Measurements from ENCODE around the gene HOMEZ. TPM values are rescaled to one million over a fixed set of nuclear protein-coding genes. Genes with fewer than 3 reads are reported as not detected.

The HOMEZ gene
- total and polyA plus RNA-seq, 2 donors (not counting 3 experiments of a cell fraction or from before 2014, with no cell fraction given): 11.3 to 16.8 TPM

DNA sequence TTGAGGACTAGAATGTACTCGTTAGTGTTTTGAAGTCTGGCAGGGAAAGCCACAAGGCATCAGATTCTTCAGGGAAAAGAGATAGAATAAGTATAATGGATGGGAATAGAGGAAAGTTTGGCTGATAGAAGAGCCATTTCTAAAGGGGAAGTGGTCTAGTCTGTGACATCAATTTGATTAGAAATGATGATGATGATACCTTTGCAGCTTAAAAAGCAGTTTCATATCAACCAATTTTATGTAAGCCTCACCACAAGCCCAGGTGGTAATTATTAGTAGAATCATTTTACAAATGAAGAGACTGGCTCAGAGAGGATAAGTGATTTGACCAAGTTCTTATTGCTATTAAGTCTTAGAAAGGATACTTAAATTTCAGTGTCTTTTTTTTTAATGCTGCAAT lies 45.3 kb downstream of the HOMEZ start:
- no peaks in the 10 kb centered on the region for H3K79me2 ChIP-seq (ENCODE audit: control insufficient read depth, insufficient read depth, low read length)
- CTCF ChIA-PET: interaction anchor here (1.3 kb wide), 1 partner anchor 120 kb away, joined by 4 read pairs; no protein-coding TSS in a partner anchor
- no peaks in the 10 kb centered on the region for H3K9me3 ChIP-seq (replicated peaks; ENCODE audit: control insufficient read depth, insufficient read depth, low read length)
- intact Hi-C loops (cut with micrococcal nuclease) (no loop called here), dilution Hi-C loops (cut with MboI; ENCODE audit: extremely low pct_ligation_motif_present, low sequenced_read_pairs) (no loop called here)
- H4K20me1 ChIP-seq (replicated peaks; ENCODE audit: control insufficient read depth, extremely low read depth, insufficient read depth, low read length): no peaks in the 10 kb centered on the region
- no peak overlapping the region for H3K9ac ChIP-seq (replicated peaks; ENCODE audit: extremely low read depth, insufficient read depth, low read length)
- DNase-seq (ENCODE audit: low read depth, low spot score) (no peak), FAIRE-seq (no peak)
- TF ChIP-seq, protein P1, sequence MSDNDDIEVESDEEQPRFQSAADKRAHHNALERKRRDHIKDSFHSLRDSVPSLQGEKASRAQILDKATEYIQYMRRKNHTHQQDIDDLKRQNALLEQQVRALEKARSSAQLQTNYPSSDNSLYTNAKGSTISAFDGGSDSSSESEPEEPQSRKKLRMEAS (IDR thresholded peaks at IDR 0.05; ENCODE audit: insufficient read depth, insufficient read length): no peak
- TF ChIP-seq JUN (IDR thresholded peaks at IDR 0.05; ENCODE audit: borderline replicate concordance, insufficient read depth, insufficient read length, low read depth) (no peak), MYC (IDR thresholded peaks at IDR 0.05; ENCODE audit: low read depth, low read length) (no peak), POLR2AphosphoS5 (IDR thresholded peaks at IDR 0.05; ENCODE audit: insufficient read depth, low read depth, low read length) (no peak), FOS (IDR thresholded peaks at IDR 0.05; ENCODE audit: borderline replicate concordance, insufficient read depth, low read length) (no peak), POLR2A (IDR thresholded peaks at IDR 0.05; ENCODE audit: low read depth, low read length) (no peak), GATA2 (IDR thresholded peaks at IDR 0.05; ENCODE audit: insufficient read depth, insufficient read length, low read depth, low read length) (no peak), EZH2 (IDR thresholded peaks at IDR 0.05; ENCODE audit: borderline replicate concordance, low read depth, low read length, severe bottlenecking) (no peak)
- TF ChIP-seq, protein P2, sequence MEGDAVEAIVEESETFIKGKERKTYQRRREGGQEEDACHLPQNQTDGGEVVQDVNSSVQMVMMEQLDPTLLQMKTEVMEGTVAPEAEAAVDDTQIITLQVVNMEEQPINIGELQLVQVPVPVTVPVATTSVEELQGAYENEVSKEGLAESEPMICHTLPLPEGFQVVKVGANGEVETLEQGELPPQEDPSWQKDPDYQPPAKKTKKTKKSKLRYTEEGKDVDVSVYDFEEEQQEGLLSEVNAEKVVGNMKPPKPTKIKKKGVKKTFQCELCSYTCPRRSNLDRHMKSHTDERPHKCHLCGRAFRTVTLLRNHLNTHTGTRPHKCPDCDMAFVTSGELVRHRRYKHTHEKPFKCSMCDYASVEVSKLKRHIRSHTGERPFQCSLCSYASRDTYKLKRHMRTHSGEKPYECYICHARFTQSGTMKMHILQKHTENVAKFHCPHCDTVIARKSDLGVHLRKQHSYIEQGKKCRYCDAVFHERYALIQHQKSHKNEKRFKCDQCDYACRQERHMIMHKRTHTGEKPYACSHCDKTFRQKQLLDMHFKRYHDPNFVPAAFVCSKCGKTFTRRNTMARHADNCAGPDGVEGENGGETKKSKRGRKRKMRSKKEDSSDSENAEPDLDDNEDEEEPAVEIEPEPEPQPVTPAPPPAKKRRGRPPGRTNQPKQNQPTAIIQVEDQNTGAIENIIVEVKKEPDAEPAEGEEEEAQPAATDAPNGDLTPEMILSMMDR (IDR thresholded peaks at IDR 0.05; ENCODE audit: extremely low read depth in 1 of 2, insufficient read depth in 1 of 2, low read depth in 1 of 2, low read length in 2 of 2): no peak
- no peak overlapping the region for H3K4me2 ChIP-seq (ENCODE audit: insufficient read depth, low read length)
- peaks cover 5% of the 10 kb centered on the region for H3K4me1 ChIP-seq (ENCODE audit: control insufficient read depth, extremely low read depth, insufficient read depth, low read length)
- no peak overlapping the region for H2AFZ ChIP-seq (ENCODE audit: low read depth, low read length)
- no TSS peak for BruUV-seq (replicated peaks)
- H3K27me3 ChIP-seq (ENCODE audit: control insufficient read depth in 2 of 2, insufficient read depth in 2 of 2, low read length in 2 of 2): peaks cover 8 to 10% of the 10 kb centered on the region in 2 experiments
- POLR2A ChIA-PET: no interaction called here
- H3K4me3 ChIP-seq (replicated peaks in 1 of 3; ENCODE audit: insufficient read depth in 1 of 3, low read depth in 1 of 3, low read length in 3 of 3): no peak overlapping the region
- H3K27ac ChIP-seq (ENCODE audit: insufficient read depth, low read depth, low read length): no peak overlapping the region
- H3K36me3 ChIP-seq (ENCODE audit: control insufficient read depth in 2 of 2, extremely low read depth in 1 of 2, insufficient read depth in 2 of 2, low read length in 2 of 2): no peaks in the 10 kb centered on the region
- H3K9me1 ChIP-seq (replicated peaks; ENCODE audit: control insufficient read depth, extremely low read depth, insufficient read depth, low read length): no peaks in the 10 kb centered on the region

All from endothelial cell of umbilical vein (primary cell).